CD4-positive, alpha-beta T cell treated with Interleukin-15 for 1 hour (primary cell): ENCODE measurements around the gene ATP11A.

Experiments used
- DNase-seq: peaks from one replicate; pipeline ENCODE4 v3.0.0-alpha.2; 2020

Gene ATP11A

DNA sequence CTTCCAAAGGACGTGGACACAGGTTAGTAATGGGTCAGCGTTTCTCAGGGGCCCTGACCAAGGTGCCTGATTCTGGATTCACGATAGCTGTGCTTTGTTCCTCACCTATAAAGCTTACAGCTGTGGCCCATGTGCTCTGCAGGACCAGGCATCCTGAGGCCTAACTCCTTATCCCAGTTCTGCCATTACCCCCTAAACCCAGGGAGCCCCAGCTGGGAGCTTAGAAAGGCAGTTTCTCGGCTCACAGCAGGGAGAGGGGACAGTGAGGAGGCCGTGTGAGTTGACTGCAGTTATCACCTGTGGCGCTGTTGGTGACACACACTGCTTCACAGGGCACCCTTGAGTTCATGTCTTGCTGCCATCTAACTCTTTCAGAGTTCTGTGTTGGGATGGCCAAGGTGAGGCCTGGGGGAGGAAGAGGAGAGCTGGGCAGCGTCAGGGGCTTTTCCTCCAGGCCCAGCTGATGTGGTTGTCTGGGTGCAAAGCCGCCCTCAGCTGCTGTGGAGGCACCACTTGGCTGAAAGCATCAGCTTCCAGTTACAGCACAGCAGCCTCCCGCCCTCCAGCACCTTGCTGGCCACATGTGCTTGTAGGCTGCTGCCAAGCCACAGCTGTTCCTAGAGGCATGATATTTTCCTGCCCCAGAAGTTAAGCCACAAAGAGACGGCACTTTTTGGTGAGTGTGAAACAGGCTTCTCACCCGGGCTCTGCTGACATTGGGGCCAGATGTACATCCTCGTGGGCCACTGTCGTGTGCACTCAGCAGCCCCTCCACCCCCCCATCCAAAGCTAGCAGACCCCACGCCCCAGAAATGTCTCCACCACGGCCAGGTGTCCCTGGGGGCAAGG lies 179.6 kb downstream of the ATP11A start:
- DNase-seq: no peak

DNA sequence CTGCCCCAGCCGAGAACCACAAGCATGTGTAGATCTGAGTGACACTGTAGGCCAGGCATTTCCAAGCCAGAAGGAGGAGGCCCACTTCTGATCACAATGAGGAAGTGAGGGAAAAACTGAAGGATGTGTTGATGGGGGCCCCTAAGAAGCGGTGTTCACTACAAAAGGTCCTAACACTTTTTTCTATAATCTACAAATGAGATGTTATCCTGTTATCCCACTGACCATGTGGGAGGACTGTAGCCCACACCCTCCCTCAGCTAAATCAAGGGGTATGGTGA lies 180.2 kb downstream of the ATP11A start:
- DNase-seq: no peak

DNA sequence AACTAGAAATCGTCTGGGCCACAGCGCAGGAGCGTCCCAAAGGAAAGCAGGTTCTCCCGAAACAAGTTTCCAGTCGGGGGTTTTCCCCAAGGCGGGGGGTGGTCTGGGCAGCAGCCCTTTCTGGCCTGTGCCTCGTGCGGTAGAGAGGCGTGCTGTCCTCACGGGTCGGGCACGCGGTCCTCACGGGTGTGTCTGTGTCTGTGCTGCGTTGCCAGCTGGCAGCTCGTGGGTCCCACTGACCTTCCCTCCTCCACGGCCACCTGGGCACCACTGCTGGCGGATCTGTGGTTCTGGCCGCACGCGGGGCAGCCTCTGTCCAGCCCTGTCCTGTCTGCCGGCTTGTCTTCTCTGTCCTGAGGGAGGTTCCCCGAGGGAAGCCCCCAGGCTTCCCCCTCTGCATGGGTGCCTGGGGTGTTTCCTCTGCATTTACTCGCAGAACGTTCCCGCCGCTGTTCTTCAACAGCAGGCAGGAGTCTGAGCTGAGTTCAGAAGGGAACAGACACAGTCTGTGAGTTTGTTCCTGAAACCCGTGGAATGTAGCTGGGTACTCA lies 181.0 kb downstream of the ATP11A start:
- DNase-seq: no peak

DNA sequence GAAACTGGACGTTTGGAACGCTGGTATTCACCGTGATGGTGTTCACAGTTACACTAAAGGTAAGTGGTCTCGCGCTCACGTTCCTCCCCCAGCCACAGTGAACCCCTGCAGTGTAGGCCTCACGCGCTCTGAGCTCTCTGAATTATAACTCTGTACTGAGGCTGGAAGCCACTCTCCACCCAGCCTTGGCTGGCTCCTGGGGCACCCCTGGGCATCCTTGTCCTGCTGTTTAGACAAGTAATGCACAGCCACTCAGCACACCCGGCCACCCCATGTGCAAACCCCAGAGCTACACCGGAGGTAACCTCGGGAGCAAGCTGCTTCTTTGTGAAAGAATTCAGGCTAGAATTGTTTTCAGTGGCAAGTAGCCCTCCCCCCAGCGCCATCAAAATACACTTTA lies 181.9 kb downstream of the ATP11A start:
- DNase-seq: no peak

DNA sequence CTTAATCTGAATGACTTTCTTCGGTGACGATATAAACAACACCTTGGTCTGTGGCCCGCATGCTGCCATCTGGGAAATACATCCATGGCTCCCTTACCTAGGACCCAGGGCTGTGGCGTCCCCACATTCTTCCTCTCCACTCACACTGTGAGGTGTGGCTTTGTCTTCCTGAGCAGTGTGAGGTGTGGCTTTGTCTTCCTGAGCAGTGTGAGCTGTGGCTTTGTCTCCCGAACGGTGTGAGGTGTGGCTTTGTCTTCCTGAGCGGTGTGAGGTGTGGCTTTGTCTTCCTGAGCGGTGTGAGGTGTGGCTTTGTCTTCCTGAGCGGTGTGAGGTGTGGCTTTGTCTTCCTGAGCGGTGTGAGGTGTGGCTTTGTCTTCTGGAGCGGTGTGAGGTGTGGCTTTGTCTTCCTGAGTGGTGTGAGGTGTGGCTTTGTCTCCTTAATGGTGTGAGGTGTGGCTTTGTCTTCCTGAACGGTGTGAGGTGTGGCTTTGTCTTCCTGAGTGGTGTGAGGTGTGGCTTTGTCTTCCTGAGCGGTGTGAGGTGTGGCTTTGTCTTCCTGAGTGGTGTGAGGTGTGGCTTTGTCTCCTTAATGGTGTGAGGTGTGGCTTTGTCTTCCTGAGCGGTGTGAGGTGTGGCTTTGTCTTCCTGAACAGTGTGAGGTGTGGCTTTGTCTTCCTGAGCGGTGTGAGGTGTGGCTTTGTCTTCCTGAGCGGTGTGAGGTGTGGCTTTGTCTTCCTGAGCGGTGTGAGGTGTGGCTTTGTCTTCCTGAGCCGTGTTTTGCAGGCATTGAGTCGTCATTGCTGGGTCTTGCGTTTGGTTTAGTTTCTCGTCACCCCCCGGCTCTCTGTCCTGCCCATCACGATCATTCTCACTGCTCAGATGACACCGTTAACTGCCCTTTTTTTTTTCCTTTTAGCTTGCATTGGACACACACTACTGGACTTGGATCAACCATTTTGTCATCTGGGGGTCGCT lies 183.1 kb downstream of the ATP11A start:
- DNase-seq: peak; percentile 71

DNA sequence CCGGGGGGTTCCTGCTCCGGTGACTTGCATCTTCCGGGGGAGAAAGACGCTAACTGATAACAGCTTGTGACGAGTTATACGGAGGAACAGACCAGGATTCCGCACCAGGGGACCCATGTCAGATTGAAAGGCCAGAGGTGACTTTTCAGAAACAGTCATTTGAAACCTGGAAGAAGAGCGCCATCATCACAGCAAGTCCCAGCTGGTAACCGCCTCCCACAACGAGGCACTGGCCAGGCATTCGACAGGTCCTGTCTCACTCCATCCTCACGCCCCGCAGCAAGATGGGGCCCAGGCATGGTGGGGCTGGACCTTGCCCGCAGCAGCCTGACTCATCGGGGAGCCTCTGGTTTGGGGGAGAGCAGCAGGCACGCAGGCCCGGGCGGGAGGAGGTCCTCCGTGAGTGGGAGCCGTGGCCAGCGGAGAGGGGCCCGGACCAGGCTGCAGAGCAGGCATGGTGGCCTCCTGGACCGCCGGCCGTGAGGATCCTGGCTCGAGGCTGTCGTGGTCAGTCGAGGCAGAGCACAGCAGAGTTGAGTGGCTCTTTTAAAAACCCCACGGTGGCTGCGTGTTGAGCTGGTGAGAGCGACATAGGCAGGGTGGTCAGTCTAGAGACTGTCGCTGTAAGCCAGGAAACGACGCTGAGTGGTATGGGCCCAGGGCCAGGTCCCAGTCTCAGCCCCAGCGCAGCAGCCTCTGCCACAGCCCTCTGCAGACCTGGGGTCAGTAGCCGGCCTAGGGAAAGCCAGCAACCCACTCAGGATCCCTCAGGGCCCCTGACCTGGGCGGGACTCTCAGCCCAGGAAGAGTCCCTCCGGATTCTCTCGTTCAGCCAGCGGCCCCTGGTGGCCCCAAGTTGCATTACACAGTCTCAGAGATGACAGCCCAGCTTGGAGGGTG lies 184.3 kb downstream of the ATP11A start:
- DNase-seq: peak; percentile 63

DNA sequence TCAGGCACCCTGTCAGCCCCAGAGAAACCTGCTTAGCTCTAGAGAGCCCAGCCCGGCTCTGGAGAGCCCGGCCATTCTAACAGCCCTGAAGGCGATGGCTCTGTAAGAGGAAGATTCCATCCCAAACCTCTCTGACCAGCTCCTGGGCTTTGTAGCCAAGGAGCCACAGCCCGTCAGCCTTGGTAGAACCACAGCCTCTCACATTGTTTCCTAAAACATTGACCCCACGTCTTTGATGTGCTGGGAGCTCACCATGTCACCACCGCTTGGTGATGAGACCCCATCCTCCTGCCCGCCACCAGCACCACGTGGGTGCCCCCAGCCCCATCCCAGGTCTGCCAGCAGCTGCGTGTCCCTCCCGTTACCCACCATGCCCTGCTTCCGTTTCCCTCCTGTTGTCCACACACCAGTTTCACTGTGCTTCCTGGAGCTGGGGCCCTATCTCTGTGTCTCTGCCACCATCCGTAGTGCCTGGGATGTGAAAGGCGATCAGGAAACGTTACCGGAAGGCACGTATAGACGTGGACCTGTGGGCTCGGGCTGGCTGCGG lies 185.0 kb downstream of the ATP11A start:
- no peak for DNase-seq

DNA sequence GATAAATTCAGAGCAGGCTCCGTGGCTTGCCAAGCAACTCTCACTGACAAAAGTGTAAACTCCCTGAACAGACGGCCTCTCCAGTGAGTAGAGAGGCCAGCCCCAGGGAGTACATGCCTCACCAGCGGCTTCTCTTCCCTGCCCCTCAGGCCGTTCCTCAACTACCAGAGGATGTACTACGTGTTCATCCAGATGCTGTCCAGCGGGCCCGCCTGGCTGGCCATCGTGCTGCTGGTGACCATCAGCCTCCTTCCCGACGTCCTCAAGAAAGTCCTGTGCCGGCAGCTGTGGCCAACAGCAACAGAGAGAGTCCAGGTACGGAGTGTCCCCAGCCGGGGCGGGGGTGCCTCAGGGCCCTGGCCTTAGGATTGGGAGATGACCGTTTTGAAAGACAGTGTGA lies 185.8 kb downstream of the ATP11A start:
- no peak for DNase-seq

DNA sequence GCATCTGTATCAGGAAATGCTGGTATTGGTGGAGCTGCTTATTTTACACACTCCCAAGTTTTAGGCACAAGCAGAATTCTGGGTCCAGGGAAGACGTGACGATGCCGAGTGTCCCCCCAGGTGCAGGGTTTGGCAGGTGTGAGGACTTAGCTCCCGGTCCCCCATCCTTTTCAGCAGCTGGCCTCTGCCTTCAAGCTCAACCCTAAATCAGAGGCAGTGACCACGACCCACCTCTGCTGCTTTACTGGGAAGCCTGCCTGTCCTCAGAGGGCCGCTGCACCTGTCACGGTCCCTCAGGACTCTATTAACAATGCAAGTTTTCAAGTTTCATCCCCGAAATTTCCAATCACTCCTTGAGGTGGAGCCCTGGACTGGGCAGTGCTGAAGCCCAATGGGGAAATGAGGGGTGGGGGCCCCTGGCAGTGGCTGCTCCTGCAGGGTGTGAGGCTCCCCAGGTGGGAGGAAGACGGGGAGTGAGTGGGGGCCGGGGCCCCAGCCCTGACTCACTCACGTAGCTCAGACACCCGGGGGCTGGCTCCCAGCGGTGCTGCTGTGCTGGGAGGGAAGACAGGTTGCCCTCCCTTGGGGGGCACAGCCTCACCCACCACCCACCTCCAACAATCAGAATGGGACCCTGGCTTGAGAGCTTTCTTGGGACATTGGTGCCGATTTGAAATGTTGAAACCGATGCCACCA lies 186.6 kb downstream of the ATP11A start:
- DNase-seq: no peak

DNA sequence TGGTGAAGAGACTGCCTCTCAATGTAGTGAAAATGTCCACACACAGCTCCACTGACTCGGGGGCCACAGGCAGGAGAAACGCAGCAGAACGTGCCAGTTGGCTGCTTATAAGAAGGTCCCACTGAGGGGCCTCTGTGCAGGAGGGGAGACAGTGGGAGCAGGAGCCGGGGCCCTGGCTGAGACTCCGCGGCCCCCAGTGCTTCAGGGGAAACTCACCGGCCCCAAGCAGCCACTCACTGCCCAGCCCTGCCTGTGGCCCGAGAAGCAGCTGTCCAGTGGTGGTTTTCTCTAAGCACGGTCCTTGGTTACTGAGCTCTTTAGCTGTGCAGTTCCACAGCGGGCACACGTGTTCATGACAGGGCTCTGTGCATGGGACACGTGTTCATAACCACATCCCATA lies 187.2 kb downstream of the ATP11A start:
- DNase-seq: no peak

DNA sequence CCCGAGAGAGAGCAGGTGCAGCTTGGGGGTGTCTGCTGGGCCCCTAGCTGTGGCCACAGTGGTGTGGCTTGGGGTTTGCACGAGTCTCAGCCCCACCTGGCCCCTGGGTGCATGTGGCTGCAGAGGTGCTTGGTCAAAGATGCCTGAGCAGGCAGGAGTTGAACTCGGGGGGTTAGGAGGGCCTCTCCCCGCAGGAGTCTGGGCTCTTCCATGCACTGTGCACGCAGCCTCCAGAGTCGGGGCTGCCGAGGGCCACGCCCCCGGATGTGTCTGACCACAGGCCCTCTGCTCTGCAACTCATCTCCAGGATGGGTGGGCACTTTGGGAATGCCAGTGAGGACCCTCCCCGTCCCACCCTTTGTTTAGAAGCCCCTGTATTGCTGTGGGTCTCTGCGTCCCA lies 187.7 kb downstream of the ATP11A start:
- no peak for DNase-seq

DNA sequence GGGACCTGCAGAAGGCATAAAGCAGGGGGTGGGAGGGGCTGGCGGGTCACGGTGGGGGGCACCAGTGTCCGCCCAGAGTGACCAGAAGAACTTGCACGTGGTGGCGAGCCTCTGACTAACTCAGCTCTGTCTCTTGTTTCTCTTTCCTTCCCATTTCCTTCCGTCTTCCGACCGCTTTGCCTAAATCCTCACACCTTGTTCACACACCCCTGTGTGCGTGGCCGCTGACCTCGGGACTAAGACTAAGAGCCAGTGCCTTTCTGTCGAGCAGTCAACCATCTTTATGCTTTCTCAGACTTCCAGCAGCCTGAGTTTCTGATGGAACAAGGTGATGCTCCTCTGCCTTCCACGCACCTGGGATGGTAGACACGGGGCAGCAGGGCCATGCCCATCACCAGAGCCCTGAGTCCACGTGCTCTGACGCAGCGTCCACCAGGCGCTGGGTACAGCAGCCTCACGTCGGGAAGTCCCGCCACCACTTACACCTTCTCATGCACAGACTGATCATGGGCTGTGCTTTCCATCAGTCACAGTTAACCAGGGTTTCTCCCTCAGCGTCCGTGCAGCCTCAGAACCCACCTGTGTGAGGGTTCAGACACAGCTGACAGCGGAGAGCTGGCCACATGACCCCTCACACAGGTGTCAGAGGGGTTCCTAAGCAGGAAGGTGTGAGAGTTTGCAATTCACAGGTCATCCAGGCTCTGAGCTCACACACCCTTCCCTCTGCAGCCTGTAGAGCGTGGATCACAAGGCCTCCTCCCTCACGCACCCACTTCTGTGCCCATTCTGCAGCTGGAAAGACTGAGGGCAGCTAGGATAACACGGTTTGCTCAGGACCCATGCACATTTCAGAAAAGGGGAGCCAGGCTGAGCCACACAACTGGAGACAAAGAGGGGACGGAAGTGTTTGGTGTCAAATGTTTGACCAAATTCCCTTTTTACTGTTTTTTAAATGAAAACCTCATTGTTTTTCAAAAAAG lies 188.4 kb downstream of the ATP11A start:
- no peak for DNase-seq

DNA sequence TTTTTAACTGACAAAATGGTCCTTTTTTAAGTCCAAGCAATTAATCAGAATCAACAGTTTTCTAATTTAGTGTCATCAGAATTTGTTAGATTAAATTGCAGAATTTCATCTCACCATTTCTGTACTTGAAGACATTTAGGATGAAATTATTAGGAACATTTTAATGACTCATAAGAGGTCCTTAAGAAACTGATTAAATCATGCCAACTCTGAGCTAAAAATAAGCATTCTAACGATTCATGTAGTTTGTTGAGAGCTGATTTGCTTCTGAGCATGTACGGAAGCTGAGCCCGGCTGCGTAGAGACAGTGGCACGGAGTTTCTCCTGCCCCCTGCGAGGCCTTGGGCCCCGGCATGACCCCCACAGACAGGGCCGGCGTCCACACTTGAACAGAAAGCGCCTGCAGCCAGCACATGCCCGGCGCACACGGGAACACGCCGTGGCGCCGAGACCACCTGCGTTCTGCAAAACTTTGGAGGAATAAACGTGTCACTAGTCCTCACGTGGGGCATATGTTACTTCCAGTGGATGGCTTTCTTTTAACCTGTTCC lies 189.5 kb downstream of the ATP11A start:
- DNase-seq: no peak

DNA sequence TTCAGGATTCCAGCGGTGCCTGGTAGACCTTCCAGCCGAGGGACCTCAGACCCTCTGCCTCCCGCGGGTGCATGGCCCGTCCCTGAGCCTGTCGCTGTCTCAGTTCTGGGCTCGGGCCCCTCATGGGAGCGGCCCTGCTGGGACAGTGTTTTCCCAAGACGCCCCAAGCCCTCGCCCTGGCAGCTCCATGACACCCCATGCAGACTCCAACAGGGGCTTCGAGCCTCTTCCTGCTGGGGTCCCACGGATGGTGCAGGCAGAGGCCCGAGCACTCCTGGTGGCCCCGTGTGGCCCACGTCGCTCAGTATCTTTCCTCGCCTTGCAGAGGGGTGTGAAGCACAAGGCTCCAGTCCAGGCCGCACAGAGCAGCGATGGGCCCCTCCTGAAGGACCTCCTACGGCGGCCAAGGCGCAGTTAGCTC lies 190.4 kb downstream of the ATP11A start:
- no peak for DNase-seq

DNA sequence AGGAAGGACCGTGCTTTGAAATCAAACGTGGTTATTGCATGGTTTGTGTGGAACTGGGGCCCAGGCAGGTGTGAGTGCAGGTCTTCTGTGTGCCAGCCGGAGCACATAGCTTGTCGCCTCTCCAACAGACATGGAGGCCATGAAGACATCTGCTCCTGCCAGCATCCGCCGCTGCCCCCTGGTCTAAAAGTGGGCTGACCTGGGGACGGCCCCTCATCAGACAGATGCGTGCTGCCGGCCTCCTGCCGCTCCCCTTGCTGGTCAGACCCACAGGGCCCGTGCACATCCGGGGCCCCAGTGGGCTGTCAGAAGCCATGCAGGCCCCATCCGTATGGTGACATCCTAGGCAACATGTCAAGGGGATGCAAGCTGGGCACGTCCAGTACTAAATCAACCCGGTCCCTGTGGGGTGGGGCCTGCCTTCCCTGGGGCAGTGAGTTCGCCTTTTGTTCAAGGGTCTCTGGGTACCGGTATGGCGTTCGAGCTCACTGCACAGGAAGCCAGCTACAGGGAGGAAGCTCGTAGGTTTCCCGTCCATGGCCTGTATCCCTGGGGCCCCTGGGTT lies 191.2 kb downstream of the ATP11A start:
- DNase-seq: no peak

DNA sequence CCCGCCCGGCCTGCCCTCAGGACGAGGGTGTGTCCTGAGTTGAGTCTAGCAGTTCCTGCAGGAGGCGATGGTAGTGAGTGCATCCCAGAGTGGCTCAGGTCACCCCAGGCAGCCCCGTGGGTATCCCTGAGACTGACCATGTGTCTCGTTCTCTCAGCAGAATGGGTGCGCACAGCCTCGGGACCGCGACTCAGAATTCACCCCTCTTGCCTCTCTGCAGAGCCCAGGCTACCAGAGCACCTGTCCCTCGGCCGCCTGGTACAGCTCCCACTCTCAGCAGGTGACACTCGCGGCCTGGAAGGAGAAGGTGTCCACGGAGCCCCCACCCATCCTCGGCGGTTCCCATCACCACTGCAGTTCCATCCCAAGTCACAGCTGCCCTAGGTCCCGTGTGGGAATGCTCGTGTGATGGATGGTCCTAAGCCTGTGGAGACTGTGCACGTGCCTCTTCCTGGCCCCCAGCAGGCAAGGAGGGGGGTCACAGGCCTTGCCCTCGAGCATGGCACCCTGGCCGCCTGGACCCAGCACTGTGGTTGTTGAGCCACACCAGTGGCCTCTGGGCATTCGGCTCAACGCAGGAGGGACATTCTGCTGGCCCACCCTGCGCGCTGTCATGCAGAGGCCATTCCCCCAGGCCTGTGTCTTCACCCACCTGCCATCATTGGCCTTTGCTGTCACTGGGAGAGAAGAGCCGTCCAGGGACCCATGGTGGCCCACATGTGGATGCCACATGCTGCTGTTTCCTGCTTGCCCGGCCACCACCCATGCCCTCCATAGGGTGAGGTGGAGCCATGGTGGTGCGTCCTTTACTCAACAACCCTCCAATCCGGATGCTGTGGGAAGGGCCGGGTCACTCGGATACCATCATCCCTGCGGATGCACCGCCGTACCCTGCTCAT lies 192.1 kb downstream of the ATP11A start:
- DNase-seq: no peak

DNA sequence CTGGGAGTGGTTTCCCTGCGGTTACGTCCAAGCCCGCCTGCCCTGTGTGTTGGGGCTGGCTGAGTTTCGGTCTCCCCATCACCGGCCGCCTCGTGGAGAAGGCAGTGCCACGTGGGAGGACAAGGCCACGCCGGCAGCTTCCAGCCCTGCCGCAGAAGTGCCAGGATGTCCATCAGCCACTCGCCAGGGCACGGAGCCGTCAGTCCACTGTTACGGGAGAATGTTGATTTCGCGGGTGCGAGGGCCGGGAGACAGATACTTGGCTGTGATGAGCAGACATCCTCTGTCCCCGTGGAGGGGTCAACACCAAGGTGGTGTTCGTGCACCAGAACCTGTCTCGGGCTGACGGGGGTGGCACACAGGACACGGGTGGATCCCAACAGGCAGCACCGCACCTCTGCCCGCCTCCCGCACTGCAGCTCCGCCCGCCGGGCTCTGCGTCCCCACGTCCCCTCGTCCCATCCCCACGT lies 192.8 kb downstream of the ATP11A start:
- DNase-seq: no peak

DNA sequence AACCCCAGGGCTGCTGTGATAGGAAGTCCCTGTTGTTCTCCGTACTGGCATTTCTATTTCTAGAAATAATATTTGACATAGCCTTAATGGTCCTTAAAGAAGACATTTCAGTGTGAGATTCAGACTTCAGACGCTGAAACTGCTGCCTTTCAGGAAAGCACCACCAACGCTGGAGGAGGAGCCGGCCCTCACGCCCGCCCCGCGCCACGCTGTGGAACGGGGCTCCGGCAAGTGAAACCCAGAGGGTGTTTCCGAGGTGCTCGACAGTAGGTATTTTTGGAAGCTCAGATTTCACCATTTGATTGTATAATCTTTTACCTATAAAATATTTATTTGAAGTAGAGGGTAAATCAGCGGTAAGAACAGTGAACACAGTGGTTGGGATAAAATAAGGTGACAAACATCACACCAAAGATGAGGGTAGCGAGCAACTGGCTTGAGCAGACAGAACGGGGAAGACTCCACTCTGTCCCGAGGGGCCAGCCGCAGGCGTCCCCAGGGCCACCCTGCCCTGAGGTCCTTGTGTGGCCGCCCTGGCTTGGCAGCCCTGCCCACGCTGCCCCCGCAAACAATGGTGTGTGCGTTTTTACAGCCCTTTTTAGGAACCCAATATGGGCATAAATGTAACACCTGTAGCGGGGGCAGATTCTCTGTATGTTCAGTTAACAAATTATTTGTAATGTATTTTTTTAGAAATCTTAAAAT lies 193.6 kb downstream of the ATP11A start:
- no peak for DNase-seq
